ENCODE data around the gene WDR86.

Gene WDR86

GRCh38 chr7:151451156-151451555, 41.3 kb upstream of the WDR86 start:
- no peak for FAIRE-seq
- TF ChIP-seq TAF1 (IDR thresholded peaks at IDR 0.05; ENCODE audit: borderline replicate concordance, low read depth, low read length) (no peak), POLR2AphosphoS5 (IDR thresholded peaks at IDR 0.05; ENCODE audit: low read depth, low read length) (no peak), POLR2A (IDR thresholded peaks at IDR 0.05; ENCODE audit: low read depth, low read length) (no peak)

GRCh38 chr7:151449990-151450389, 40.2 kb upstream of the WDR86 start:
- no peak for DNase-seq (ENCODE audit: insufficient read length)
- no peak for FAIRE-seq
- TF ChIP-seq POLR2A (IDR thresholded peaks at IDR 0.05; ENCODE audit: low read depth, low read length), result no peak
- no peak for TF ChIP-seq TAF1 (IDR thresholded peaks at IDR 0.05; ENCODE audit: borderline replicate concordance, low read depth, low read length)
- TF ChIP-seq POLR2AphosphoS5 (IDR thresholded peaks at IDR 0.05; ENCODE audit: low read depth, low read length), result no peak

More at GRCh38 chr7:151451156-151451555, 41.3 kb upstream of the WDR86 start:
- no peak for DNase-seq (ENCODE audit: insufficient read length)

- no peak for TF ChIP-seq POLR2AphosphoS5 (IDR thresholded peaks at IDR 0.05; ENCODE audit: low read depth, low read length)
- TF ChIP-seq TAF1 (IDR thresholded peaks at IDR 0.05; ENCODE audit: borderline replicate concordance, low read depth, low read length), result no peak
- no peak for TF ChIP-seq POLR2A (IDR thresholded peaks at IDR 0.05; ENCODE audit: low read depth, low read length)
- FAIRE-seq (peak; percentile 54), DNase-seq (ENCODE audit: insufficient read length) (peak; percentile 78)
Observed at GRCh38 chr7:151448261-151449252, 38.7 kb upstream of the WDR86 start.

DNA sequence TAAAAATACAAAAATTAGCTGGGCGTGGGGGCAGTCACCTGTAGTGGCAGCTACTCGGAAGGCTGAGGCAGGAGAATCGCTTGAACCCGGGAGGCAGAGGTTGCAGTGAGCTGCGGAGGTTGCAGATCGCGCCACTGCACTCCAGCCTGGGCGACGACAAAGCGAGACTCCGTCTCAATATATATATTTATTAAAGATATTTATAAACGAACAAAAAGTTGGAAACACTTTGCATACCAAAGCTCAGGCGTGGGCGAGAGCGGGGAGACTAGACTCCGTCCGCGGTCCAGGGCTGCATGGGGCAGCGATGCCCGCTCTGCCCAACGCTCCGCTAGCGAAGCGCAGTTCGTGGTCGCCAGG, 38.0 kb upstream of the WDR86 start:
- TF ChIP-seq POLR2A (IDR thresholded peaks at IDR 0.05; ENCODE audit: low read depth, low read length) (no peak), POLR2AphosphoS5 (IDR thresholded peaks at IDR 0.05; ENCODE audit: low read depth, low read length) (no peak), TAF1 (IDR thresholded peaks at IDR 0.05; ENCODE audit: borderline replicate concordance, low read depth, low read length) (no peak)
- DNase-seq (ENCODE audit: insufficient read length), result no peak
- FAIRE-seq, result no peak

DNA sequence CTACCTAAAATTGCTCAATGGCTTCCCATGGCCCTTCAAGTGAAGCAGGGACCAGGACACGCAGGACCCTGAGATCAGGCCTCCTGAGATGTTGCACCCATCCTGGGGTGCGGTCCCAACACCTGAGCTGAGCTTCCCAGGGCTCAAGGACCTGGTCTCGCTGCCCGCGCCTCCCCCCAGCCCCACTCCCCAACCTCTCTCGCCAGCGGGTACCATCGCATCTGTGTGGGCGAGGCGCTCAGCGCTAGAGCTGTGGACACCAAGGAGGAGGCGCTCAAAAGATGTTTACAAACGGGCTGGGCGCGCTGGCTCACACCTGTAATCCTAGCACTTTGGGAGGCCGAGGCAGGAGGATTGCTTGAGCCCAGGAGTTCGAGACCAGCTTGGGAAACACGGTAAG, 37.5 kb upstream of the WDR86 start:
- FAIRE-seq (no peak), DNase-seq (ENCODE audit: insufficient read length) (no peak)
- TF ChIP-seq TAF1 (IDR thresholded peaks at IDR 0.05; ENCODE audit: borderline replicate concordance, low read depth, low read length), result no peak
- no peak for TF ChIP-seq POLR2A (IDR thresholded peaks at IDR 0.05; ENCODE audit: low read depth, low read length)
- TF ChIP-seq POLR2AphosphoS5 (IDR thresholded peaks at IDR 0.05; ENCODE audit: low read depth, low read length), result no peak

GRCh38 chr7:151446412-151446811, 36.6 kb upstream of the WDR86 start:
- TF ChIP-seq POLR2AphosphoS5 (IDR thresholded peaks at IDR 0.05; ENCODE audit: low read depth, low read length), result no peak
- no peak for TF ChIP-seq TAF1 (IDR thresholded peaks at IDR 0.05; ENCODE audit: borderline replicate concordance, low read depth, low read length)
- TF ChIP-seq POLR2A (IDR thresholded peaks at IDR 0.05; ENCODE audit: low read depth, low read length), result no peak
- FAIRE-seq, result no peak

GRCh38 chr7:151444632-151445031, 34.8 kb upstream of the WDR86 start:
- TF ChIP-seq TAF1 (IDR thresholded peaks at IDR 0.05; ENCODE audit: borderline replicate concordance, low read depth, low read length), result no peak
- TF ChIP-seq POLR2AphosphoS5 (IDR thresholded peaks at IDR 0.05; ENCODE audit: low read depth, low read length), result no peak
- no peak for TF ChIP-seq POLR2A (IDR thresholded peaks at IDR 0.05; ENCODE audit: low read depth, low read length)
- DNase-seq (ENCODE audit: insufficient read length) (no peak), FAIRE-seq (no peak)

More at GRCh38 chr7:151446412-151446811, 36.6 kb upstream of the WDR86 start:
- DNase-seq (ENCODE audit: insufficient read length), result no peak

GRCh38 chr7:151442776-151443496, 33.1 kb upstream of the WDR86 start:
- FAIRE-seq (no peak), DNase-seq (ENCODE audit: insufficient read length) (no peak)
- TF ChIP-seq POLR2A (IDR thresholded peaks at IDR 0.05; ENCODE audit: low read depth, low read length) (no peak), TAF1 (IDR thresholded peaks at IDR 0.05; ENCODE audit: borderline replicate concordance, low read depth, low read length) (no peak)

DNA sequence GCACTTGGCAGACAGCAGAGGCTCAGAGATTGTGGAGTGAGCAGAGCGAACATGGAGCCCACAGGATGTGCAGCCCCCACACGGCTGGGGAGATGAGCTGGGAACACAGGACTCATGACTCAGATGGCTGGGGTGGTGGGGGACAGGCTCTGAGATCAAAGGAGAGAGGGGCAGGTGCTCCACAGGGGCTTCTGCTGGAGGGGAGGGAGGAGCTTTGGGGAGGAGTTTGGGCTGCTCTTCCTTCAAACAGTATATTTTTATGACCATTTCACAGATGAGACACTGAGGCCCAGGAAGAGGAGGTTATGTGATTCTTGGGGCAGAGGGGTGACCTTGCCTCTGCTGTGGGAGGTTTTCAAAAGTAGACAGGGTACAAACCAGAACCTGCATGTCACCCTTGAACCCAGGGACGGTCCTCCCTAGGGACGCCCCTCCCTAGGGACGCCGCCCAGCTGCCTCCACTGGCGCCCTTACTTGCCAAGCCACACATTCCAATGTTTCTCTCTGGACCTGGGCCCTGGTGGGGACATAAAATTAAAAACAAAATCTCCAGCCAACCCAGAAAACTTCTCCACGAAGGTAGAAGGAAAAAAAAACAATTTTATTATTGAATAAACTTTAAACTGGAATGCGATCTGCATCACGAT, 31.1 kb upstream of the WDR86 start:
- DNase-seq (ENCODE audit: insufficient read length) (no peak), FAIRE-seq (no peak)
- no peak for TF ChIP-seq TAF1 (IDR thresholded peaks at IDR 0.05; ENCODE audit: borderline replicate concordance, low read depth, low read length)
- TF ChIP-seq POLR2AphosphoS5 (IDR thresholded peaks at IDR 0.05; ENCODE audit: low read depth, low read length), result no peak
- no peak for TF ChIP-seq POLR2A (IDR thresholded peaks at IDR 0.05; ENCODE audit: low read depth, low read length)

DNA sequence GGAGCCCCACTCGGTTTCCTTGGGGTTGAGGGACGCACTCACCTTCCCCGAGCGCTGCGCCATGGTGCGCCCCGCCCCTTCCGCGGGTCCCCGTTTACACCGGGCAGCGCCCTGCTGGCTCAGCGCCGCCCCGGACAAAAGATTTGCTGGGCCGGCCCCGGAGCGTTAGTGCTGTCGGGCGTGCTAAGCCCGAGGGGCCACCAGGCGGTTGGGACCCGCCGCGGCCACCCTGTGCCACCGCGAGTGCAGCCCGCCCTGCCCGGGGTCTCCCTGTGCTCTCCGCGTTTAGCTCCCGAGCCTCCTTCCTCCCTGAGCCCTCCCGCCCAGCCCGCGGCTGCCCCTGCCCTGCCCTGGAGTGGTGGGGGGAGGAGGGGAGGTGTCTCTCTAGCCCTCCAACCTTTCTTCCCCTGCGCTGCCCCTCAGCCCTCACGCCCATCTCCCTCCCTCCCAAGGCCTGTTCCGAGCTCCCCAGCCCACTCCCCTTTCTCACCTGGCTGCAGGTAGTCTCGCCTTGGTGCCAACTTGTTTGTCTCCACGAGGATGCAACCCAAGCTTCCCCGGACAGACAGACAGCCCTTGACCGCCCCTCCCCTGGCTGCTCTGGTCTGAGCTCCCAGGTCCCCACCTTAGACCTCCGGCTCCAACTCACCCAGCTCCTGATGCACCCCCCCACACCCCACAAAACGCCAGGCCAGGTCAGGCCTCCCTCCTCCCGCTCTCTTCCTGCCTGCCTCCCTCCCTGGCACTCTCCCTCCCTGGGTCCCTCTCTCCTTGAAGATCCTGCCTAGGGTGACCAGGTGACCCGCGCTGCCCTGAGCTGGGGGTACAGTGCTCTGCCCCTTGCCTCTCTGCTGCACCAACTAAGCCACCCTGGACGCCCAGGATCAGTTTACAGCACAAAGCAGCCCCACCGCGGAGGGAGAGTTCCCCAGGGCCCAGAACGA, 30.3 kb upstream of the WDR86 start, which contains the start of gene CRYGN:
Gene CRYGN, minus strand, starts transcription at position 287 of the 944 bp plus-strand sequence. Its CDS starts 224 bp downstream, at position 63.
- DNase-seq (ENCODE audit: insufficient read length), result no peak
- TF ChIP-seq POLR2A (IDR thresholded peaks at IDR 0.05; ENCODE audit: low read depth, low read length), result no peak
- TF ChIP-seq POLR2AphosphoS5 (IDR thresholded peaks at IDR 0.05; ENCODE audit: low read depth, low read length), result no peak
- TF ChIP-seq TAF1 (IDR thresholded peaks at IDR 0.05; ENCODE audit: borderline replicate concordance, low read depth, low read length), result no peak
- FAIRE-seq, result no peak
